CD4-positive, alpha-beta T cell treated with Interleukin-17A for 4 hours (primary cell): ENCODE results near the gene SMARCC1.
"Not testable (repeated sequence)": the region's sequence is repeated elsewhere in the genome, so short reads cannot be mapped to it uniquely, and the experiment has no call there.

ENCODE experiments used
- DNase-seq: peaks from one replicate; pipeline ENCODE4 v3.0.0-alpha.2; 2020; ENCODE audit warnings: mixed read lengths

SMARCC1 gene

DNA sequence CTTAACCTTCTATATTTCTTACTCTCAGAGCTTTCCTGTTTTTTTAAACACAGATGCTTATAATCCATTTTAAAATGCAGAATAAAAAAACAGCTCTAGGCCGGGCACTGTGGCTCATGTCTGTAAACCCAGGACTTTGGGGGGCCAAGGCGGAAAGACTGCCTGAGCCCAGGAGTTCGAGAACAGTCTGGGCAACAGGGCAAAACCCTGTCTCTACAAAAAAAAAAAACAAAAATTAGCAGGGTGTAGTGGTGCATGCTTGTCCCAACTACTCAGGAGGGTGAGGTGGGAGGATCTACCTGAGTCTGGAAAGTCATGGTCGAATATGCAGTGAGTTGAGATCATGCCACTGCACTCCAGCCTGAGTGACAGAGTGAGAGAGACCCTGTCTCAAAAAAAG is 15.5 kb downstream of the SMARCC1 start:
- no peak for DNase-seq

DNA sequence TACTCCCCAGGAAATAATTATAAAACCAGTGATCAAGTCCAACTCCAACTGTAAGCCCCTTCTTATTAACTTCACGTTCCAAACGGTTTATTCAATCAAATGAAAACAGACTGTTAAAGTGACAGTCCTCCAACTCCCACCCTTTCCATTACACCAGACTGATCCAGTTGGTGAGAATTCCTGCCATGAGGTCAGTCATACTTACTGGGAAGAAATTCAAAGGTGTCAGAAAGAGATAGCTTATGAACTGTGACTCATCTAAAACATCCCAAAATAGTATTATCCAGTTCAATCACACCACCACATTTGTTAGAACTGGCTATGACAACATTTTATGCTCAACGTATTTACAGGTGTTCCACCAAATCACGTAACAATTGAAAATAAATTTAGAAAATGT is 19.5 kb downstream of the SMARCC1 start:
- DNase-seq = no peak

DNA sequence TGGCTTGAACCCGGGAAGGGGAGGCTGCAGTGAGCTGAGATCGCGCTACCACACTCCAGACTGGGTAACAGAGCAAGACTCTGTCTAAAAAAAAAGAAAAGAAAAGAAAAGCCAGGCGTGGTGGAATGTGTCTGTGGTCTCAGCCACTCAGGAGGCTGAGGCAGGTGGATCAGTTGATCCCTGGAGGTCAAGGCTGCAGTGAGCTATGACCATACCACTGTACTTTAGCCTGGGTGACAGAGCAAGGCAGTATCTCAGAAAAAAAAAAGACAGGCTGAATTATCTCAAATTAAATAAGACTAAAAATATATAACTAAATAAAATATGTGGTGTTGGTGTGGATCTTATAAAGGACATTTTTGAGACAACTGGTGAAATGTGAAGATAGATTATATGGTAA is 20.6 kb downstream of the SMARCC1 start:
- DNase-seq = no peak

DNA sequence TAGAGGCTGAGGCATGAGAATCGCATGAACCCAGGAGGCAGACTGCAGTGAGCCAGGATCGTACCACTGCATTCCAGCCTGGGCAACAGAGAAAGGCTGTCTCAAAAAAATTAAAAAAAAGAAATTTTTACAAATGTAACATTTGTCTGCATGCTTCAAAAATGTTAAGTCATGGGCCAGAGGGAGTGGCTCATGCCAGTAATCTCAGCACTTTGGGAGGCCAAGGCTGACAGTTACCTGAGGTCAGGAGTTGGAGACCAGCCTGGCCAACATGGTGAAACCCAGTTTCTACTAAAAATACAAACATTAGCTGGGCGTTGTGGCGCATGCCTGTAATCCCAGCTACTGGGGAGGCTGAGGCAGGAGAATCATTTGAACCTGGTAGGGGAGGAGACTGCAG is 21.5 kb downstream of the SMARCC1 start:
- not testable (repeated sequence) for DNase-seq

DNA sequence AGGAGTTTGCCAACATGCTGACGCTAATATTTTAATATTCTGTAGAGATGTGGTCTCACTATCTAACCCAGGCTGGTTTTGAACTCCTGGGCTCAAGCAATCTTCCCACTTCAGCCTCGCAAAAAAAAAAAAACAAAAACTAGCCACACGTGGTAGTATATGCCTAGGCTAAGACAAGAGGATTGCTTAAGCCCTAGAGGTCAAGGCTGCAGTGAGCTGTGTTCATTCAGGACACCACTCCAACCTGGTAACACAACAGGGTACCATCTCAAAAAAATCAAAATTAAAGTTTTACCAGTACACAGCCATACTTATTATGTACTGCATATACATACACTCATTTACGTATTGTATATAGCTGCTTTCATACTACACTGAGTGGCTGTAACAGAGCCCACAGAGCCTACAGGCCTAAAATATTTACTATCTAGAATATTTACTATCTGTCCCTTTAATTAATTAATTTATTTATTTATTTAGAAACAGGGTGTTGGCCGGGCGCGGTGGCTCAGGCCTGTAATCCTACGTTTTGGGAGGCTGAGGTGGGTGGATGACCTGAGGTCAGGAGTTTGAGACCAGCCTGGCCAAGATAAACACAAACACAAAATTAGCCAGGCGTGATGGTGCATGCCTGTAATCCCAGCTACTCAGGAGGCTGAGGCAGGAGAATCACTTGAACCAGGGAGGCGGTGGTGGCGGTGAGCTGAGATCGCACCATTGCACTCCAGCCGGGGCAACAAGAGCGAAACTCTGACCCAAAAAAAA is 23.2 kb downstream of the SMARCC1 start:
- no peak for DNase-seq

DNA sequence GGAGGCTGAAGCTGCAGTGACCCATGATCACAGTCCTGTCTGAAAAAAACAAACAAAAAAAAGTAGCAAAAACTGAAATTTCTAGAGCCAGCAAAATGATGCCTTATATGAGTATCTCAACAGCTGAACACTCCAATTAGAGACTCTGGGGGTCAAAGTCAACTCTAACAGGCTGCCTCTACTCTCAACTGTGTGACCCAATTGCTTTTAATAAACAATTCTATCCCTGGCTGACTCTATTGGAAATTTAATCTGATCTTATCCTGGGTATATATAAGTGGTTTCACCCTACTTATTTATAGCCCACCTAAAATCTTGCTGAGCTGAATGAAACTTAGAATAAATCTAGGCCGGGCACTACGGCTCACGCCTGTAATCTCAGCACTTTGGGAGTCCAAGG is 29.0 kb downstream of the SMARCC1 start:
- no peak for DNase-seq

DNA sequence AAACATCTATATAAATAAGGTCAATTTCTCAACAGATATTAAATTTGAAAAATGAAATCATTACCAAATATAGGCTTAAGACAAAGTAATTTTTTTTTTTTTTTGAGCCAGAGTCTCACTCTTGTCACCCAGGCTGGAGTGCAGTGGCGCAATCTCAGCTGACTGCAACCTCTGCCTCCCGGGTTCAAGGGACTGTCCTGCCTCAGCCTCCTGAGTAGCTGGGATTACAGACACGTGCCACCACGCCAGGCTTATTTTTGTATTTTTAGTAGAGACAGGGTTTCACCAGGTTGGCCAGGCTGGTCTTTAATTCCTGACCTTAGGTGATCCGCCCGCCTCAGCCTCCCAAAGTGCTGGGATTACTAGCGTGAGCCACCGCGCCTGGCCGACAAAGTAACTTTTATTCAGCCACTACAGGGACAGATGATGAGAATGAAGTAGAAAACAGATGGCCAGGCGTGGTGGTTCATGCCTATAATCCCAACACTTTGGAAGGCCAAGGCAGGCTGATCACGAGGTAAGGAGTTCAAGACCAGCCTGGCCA is 30.8 kb downstream of the SMARCC1 start:
- not testable (repeated sequence) for DNase-seq

DNA sequence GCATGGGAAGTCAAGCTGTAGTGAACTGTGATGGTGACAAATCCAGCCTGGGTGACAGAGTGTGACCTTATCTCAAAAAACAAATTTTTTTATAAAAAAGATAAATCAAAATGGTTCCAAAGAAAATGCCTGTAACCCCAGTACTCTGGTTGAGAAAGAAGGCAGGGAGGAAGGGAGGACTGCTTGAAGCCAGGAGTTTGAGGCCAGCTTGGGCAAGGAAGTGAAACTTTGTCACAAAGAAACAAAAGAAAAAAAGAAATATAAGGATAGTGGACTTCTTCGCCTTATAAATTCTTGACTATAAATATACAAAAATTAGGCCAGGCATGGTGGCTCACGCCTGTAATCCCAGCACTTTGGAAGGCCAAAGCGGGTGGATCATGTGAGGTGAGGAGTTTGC is 34.1 kb downstream of the SMARCC1 start:
- DNase-seq = no peak

DNA sequence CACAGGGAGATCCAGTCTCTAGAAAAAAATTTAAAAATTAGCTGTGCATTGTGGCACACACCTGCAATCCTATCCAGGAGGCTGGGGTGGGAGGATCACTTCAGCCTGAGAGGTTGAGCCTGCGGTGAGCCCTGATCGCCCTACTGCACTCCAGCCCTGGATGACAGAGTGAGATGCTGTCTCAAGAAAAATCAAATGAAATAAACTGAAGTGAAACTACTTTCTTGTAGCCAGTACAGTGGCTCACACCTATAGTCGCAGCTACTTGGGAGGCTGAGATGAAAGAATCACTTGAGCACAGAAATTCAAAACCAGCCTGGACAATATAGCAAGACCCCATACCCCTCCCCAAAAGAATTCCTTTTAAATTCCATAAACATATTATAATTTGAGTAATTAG is 35.4 kb downstream of the SMARCC1 start:
- no peak for DNase-seq

DNA sequence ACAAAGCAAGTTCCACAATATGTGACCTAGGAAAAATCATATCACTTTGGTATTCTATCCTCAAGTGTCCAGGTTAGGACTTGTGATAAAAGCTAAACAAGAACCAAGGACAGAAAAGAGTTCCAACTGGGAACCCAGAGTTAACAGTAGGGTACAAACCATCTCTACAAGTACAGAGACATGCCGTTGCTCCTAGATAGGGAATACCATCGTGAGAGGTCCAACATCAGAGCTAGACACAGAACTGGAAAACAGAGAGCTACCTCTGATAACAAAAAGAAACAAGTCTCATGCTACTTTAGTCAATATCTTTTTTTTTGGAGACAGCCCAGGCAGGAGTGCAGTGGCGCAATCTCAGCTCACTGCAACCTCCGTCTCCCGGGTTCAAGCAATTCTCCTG is 37.8 kb downstream of the SMARCC1 start:
- no peak for DNase-seq

DNA sequence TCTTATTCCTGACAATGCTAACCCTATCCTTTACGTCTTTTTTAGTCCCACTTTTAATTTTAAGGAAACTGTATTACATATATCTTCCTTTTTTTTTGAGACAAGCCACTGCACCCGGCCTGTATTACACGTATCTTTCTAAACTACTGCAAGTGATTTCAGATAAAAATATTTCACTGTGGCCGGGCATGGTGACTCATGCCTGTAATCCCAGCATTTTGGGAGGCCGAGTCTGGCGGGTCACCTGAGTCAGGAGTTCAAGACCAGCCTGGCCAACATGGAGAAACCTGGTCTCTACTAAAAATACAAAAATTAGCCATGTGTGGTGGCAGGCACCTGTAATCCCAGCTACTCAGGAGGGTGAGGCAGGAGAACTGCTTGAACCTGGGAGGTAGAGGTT is 38.3 kb downstream of the SMARCC1 start:
- DNase-seq = not testable (repeated sequence)

DNA sequence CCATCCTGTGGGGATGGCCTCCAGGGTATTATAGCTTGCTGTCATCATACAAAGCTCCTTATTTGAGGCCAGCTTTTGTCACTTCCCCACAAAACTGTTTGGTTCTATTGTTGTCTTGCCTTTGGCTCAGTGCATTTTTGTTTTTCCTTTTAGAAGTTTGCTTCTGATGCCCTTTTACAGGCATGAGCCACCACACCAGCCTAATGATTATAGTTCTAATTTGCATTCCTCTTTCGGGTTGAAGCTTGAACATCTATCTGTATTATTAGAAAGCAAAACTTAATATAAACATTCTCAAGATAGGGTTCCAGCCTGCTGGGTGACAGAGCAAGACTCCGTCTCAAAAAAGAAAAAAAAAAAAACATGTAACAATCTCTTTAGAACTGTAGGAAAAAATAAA is 39.8 kb downstream of the SMARCC1 start:
- no peak for DNase-seq

DNA sequence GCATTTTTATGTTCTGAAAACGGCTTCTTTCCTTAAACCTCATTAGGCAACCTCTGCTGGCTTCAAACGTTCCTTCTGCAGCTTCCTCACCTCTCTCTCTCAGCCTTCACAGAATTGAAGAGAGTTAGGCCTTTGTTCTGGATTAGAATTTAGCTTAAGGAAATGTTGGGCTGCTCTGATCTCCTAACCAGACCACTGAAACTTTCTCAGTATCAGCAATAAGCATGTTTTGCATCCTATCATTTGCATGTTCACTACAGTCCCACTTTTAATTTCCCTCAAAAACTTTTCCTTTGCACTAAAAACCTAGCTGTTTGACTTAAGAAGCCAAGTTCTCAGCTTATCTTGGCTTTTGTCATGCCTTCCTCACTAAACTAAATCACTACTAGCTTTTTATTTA is 49.5 kb downstream of the SMARCC1 start:
- DNase-seq = no peak

DNA sequence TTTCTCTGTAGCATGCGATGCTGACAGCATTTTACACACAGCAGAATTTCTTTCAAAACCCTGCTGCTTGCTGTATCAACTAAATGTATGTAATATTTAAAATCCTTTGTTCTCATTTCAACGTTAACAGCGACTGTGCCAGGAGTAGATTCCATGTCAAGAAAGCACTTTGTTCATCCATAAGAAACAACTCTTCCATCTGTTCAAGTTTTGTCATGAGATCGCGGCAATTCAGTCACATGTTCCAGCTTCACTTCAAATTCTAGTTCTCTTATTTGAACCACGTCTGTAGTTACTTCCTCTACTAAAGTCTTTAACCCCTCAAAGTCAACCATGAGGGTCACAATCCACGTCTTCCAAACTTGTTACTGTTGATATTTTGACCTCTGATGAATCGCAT is 50.6 kb downstream of the SMARCC1 start:
- no peak for DNase-seq

DNA sequence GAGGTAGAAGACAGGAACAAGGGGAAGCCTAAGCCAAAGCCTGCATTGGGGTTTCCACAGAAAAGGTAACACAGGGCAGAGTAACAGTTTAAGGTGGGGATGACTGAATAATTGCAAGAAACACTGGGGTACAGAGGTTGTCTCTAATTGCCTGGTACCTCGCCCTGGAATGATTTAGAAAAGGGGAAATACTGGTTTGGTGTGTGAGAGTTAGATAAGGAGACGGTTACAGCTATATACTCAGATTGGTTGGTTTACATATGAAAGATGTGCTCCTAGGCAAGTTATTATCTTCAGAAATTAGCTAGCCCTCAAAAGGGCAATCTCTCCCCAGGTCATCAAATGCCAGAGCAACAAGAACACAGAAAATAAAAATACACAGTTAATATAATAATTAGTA is 58.8 kb downstream of the SMARCC1 start:
- no peak for DNase-seq

DNA sequence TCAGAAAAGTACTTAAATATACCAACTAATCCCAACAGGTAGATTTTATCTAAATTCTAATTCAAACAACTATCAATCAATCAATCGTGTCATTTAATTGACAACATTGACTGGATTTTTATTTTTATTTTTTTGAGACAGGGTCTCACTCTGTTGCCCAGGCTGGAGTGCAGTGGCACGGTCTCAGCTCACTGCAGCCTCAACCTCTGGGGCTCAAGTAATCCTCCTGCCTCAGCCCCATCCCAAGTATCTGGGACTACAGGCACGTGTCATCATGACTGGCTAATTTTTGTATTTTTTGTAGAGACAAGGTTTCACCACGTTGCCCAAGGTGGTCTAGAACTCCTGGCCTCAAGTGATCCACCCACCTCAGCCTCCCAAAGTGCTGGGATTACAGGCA is 64.2 kb downstream of the SMARCC1 start:
- DNase-seq = not testable (repeated sequence)

DNA sequence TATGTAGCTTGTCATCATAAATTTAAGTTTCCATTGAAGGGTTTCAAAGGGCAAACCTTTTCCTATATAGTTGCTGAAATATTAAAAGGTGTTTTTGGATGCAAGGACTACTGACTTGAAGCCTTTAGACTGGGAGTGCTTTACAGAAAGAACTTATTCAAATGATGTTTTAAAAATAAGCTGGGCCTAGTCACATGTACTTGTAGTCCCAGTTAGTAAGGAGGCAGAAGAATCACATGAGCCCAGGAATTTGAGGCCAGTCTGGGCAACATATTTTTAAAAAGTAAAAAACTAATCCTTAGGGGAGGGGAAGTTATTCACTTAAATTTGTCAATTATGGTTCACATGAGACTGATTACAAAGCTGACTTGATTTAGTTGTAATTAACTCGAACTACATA is 65.0 kb downstream of the SMARCC1 start:
- DNase-seq = no peak

DNA sequence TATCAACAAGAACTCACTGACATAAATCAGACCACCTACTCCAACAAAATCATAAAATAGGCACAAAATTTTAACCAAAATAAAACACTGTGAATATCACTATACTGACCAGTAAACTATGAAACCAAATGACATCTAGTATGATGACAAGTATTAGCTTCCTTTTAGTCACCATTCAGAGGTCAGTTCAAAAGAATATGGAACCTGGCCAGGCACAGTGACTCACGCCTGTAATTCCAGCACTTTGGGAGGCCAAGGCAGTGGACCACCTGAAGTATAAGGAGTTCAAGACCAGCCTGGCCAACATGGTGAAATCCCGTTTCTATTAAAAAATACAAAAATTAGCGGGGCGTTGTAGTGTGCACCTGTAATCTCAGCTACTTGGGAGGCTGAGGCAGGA is 65.8 kb downstream of the SMARCC1 start:
- DNase-seq = no peak

DNA sequence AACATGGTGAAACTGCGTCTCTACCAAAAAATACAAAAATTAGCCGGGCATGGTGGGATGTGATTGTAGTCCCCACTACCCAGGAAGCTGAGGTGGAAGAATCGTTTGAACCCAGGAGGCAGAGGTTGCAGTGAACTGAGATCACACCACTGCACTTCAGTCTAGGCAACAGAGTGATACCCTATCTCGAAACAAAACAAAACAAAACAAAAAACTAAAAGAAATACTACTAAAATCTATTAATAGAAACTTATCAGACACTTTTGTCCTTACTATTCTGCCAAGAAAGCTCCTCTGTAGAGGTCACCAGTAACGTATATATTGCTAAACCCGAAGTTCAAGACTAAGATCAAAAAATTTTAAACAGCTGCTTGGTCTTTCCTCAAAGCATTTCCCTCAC is 67.1 kb downstream of the SMARCC1 start:
- no peak for DNase-seq

DNA sequence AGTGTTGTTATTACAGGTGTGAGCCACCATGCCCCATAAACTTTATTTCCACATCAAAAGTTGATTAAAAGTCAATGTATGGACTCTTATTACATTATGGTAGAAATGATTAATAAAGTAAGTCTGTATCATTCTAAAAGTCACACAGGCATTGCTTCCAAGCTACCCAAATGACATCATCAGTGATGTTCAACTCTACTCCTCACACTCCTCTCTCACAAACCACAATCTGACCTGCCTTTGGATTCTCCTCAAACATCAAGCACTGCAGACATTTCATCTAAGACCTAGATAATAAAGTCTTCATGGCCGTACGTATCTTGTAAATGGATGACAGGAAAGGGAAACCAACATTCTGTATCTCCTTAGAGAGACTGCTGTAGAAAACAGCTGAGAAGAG is 68.0 kb downstream of the SMARCC1 start:
- DNase-seq = no peak

DNA sequence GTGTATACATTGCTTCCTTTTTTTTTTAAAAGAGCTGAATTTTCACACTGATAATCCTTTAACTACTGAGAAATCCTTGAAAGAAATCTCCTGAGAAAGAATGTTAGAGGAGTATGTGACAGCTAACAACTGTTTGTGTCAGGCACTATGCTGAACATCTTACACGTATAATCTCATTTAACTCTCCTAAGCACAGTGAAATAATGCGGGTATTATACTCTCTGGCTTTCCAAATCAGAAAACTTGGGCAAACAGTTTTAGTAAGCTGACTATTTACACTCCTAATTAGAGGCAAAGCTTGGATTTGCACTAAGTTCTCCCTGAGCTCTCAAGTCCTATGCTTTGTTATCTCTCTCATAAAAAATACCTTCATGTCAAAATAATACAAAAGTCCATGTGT is 69.3 kb downstream of the SMARCC1 start:
- DNase-seq = no peak

DNA sequence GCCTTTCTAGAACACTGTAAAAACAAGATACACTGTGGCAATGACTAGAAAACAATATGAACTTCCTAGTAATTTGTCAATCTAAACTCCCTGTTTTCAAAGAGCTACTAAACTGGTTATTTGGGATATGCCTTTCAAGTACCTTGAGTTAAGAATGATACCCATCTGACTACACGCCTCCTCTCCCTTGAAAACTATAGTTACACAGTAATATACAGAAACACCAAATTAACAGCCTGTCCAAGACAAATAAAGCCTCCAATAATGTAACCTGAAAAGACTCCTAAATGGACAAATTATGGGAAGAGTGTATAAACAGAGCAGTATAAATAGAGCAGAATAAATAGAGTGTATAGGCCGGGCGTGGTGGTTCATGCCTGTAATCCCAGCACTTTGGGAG is 70.1 kb downstream of the SMARCC1 start:
- DNase-seq = no peak

DNA sequence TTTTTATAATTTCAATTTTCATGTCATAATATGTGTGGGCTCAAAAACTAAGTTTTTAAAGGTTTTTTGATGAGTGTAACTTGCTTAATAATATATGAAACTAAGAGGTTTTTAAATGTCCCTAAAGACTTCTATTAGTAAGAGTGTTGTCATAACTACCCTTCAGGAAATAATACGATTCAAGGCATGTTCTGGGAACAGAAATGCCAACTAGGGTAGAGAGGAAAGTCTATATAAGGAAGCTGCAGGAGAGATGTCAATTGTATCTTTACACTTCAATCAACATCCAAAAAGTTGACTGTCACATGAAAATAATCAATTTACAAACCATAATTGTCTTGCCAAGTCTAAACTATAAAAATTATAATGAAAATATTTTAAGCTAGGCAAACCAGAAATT is 76.3 kb downstream of the SMARCC1 start:
- no peak for DNase-seq

DNA sequence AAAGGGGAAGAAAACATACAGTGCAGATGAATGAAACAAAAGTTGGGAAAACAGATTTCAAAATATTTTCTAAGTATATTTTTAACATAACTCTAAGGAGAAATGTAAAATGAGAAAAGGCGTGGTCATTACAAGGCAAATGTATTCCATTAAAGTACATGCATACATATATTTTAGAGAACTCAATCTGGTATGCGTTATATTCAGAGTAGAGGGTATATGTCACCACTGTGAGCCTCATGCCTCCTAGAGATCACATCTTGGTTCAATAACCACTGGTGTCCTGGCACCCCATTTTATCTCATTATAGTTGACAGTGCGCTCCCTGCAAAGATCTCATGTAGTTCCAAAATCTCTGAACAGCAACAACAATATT is 77.5 kb downstream of the SMARCC1 start:
- no peak for DNase-seq

DNA sequence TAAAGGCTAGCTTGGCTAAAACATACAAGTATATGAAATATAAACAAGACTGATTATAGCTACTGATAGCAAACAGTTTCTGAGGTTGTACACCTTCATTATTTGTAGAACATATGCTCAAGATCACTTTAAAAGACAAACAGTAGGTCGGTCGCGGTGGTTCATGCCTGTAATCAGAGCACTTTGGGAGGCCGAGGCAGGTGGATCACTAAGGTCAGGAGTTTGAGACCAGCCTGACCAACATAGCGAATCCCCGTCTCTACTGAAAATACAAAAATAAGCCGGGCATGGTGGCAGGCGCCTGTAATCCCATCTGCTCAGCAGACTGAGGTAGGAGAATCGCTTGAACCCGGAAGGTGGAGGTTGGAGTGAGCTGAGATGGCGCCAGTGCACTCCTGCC is 80.3 kb downstream of the SMARCC1 start:
- no peak for DNase-seq
